SK-N-SH (cell line): ENCODE measurements around the gene RGSL1.

ENCODE experiments used
- CTCF ChIP-seq: fragments of 200-600 bp; sonication (generic); IDR thresholded peaks from 2 replicates; pipeline ENCODE4 v1.6.1; 2017; ENCODE audit warnings: antibody characterized with exemption, mild to moderate bottlenecking, moderate library complexity
- POLR2AphosphoS5 ChIP-seq: IDR thresholded peaks from 2 replicates; pipeline ENCODE4 v1.6.1; 2012; ENCODE audit warnings: low read depth, low read length
- TCF12 ChIP-seq: IDR thresholded peaks from 2 replicates; pipeline ENCODE4 v1.4.0; 2012

DNA sequence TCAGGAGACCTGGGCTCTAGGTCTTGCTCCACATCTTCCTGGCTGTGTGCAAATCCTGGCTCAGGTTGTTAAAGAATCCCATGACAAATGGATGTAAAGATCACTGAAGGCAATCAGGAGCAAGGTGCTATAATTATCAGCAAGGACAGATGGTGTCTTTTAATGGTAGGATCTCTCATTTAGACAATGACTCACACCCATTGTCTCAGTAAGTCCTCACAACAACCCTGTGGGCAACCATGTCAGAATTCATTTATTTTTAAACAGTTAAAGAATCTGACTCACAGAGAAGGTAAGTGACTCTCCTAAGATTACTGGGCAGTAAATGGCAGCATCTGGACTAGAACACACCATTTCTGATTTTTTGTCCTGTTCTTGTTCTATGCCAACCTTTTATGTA, 106.3 kb downstream of the RGSL1 start:
- TF ChIP-seq CTCF (no peak), POLR2AphosphoS5 (no peak), TCF12 (no peak)
